Keratinocyte (primary cell): ENCODE results near the gene SALL3. TPM values are rescaled to one million over a fixed set of nuclear protein-coding genes. Genes with fewer than 3 reads are reported as not detected.

ENCODE experiments used
- DNase-seq: peaks from one replicate; pipeline ENCODE4 v3.0.0-alpha.2; 2011; ENCODE audit warnings: low read depth, missing footprints, low spot score
- FAIRE-seq: peaks from 2 replicates; lab custom pipeline; 2011; peaks lifted over from hg19 to GRCh38; lab: Jason Lieb, UNC
- H2AFZ ChIP-seq: 2 replicates; pipeline ENCODE4 v1.6.0; 2012; ENCODE audit warnings: low read length, control low read depth, inconsistent platforms; ENCODE audit not compliant: control insufficient read depth
- H3K27ac ChIP-seq: 2 replicates; pipeline ENCODE4 v1.5.1; 2011; ENCODE audit warnings: low read length; ENCODE audit not compliant: control insufficient read depth, insufficient read depth
- H3K27me3 ChIP-seq: 3 replicates; pipeline ENCODE4 v1.6.0; 2011; ENCODE audit warnings: low read length; ENCODE audit not compliant: control insufficient read depth, insufficient read depth; ENCODE audit errors: extremely low read depth
- H3K36me3 ChIP-seq, 2 experiments: 2 replicates in 1 of 2; 3 replicates in 1 of 2; pipeline ENCODE4 v1.5.1; 2011; ENCODE audit warnings: low read length in 2 of 2, mild to moderate bottlenecking in 1 of 2; ENCODE audit not compliant: control insufficient read depth in 2 of 2, insufficient read depth in 2 of 2; ENCODE audit errors: extremely low read depth in 1 of 2
- H3K4me1 ChIP-seq: 3 replicates; pipeline ENCODE4 v1.5.1; 2011; ENCODE audit warnings: low read length; ENCODE audit not compliant: control insufficient read depth, insufficient read depth; ENCODE audit errors: extremely low read depth
- H3K4me2 ChIP-seq: 3 replicates; pipeline ENCODE4 v1.6.0; 2011; ENCODE audit warnings: low read depth, low read length; ENCODE audit not compliant: control insufficient read depth, insufficient read depth; ENCODE audit errors: extremely low read depth
- H3K4me3 ChIP-seq, 3 experiments: fragments of 200-600 bp in 1 of 3; sonication (generic) in 1 of 3; 2 replicates in 2 of 3; 3 replicates in 1 of 3; pipeline ENCODE4 v1.5.1; 2011 to 2016; ENCODE audit warnings: low read length in 3 of 3, mild to moderate bottlenecking in 3 of 3, control low read depth in 2 of 3, inconsistent platforms in 1 of 3, low read depth in 1 of 3, mixed read lengths in 1 of 3, mixed run types in 1 of 3, moderate library complexity in 1 of 3; ENCODE audit not compliant: control insufficient read depth in 2 of 3, insufficient read depth in 2 of 3; ENCODE audit errors: extremely low read depth in 1 of 3
- H3K79me2 ChIP-seq: 2 replicates; pipeline ENCODE4 v1.6.0; 2012; ENCODE audit warnings: low read length; ENCODE audit not compliant: control insufficient read depth, insufficient read depth
- H3K9ac ChIP-seq: 3 replicates; pipeline ENCODE4 v1.6.0; 2011; ENCODE audit warnings: low read length; ENCODE audit not compliant: control insufficient read depth, insufficient read depth; ENCODE audit errors: extremely low read depth
- H3K9me1 ChIP-seq: 3 replicates; pipeline ENCODE4 v1.6.0; 2011; ENCODE audit warnings: low read length; ENCODE audit not compliant: control insufficient read depth, insufficient read depth; ENCODE audit errors: extremely low read depth
- H3K9me3 ChIP-seq: 2 replicates; pipeline ENCODE4 v1.5.1; 2012; ENCODE audit warnings: low read depth, low read length; ENCODE audit not compliant: control insufficient read depth
- H4K20me1 ChIP-seq: 3 replicates; pipeline ENCODE4 v1.6.0; 2011; ENCODE audit warnings: low read length; ENCODE audit not compliant: control insufficient read depth, insufficient read depth; ENCODE audit errors: extremely low read depth
- EZH2 ChIP-seq: IDR thresholded peaks from one replicate; pipeline ENCODE4 v1.6.1; 2012; ENCODE audit warnings: inconsistent platforms, mild to moderate bottlenecking, low read length, moderate library complexity
- dilution Hi-C: fragments of 300-500 bp; cut with MboI; formaldehyde crosslinking; loops from one replicate; pipeline ENCODE4 v1.7.0; 2020; ENCODE audit warnings: low sequenced_read_pairs; ENCODE audit not compliant: extremely low pct_ligation_motif_present
- polyA plus RNA-seq, 5 experiments: library from polyadenylated mRNA; depleted of rRNA in 3 of 5; stranded (reverse) in 3 of 5; stranded (forward) in 1 of 5; unstranded in 1 of 5; fragments of >200 nt; gene quantifications; 1 replicate in 1 of 5; 2 replicates in 3 of 5; 3 replicates in 1 of 5; pipeline versions ENCODE4 v1.2.1 to v1.2.3, GENCODE V29; 2011 to 2012; ENCODE audit warnings: missing spikeins in 2 of 5, low read depth in 1 of 5, low replicate concordance in 1 of 5
- TF ChIP-seq, protein P1 (sequence below), 3 experiments: IDR thresholded peaks in 1 of 3; conservative IDR thresholded peaks in 1 of 3; optimal IDR thresholded peaks in 1 of 3; 2 replicates in 2 of 3; 3 replicates in 1 of 3; pipeline versions ENCODE3 to v1.5.1; 2011; ENCODE audit warnings: low read length in 3 of 3, mild to moderate bottlenecking in 3 of 3, moderate library complexity in 2 of 3, control low read depth in 1 of 3, inconsistent platforms in 1 of 3; ENCODE audit not compliant: insufficient read depth in 2 of 3; ENCODE audit errors: extremely low read depth in 1 of 3

The SALL3 gene
- polyA plus RNA-seq, 1 donor (not counting 4 experiments of a cell fraction or from before 2014, with no cell fraction given), result not detected

DNA sequence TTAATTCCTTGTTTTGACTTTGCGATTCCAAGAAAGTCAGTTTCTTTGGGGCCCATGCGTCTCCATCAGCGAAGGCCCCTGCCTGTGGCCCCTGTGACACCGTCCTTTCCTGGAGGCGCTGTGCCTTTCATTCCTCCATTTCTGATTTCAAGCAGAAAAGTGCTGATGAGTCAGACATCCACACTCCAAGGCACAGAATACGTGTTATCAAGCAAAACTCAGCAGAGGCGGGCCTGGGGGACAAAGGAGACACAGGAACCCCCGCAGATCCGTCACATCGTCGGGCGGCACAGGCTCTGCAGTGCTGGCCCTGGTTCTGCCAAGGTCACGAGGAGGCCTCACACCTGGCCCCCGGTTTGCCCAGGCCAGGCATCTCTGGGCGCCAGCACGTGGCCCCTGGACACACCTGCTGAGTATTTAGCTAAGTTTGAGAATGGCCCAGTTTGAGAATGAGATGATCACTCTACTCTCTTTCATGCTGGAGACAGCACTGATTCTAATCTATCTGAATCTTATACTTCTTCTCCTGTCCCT is 7.2 kb upstream of the SALL3 start:
- Histone ChIP-seq H3K9me1 (no peaks in the 10 kb centered on the region), H3K4me2 (no peak overlapping the region), H3K27me3 (peaks cover 52% of the 10 kb centered on the region), H2AFZ (no peak overlapping the region), H3K79me2 (no peaks in the 10 kb centered on the region), H3K27ac (no peak overlapping the region), H3K4me1 (no peaks in the 10 kb centered on the region), H4K20me1 (no peaks in the 10 kb centered on the region), H3K4me3 (no peak overlapping the region), H3K9me3 (no peaks in the 10 kb centered on the region), H3K9ac (no peak overlapping the region), H3K36me3 (no peaks in the 10 kb centered on the region)
- DNase-seq, result no peak
- dilution Hi-C loops, result no loop called here
- FAIRE-seq, result no peak
- TF ChIP-seq, protein P1, sequence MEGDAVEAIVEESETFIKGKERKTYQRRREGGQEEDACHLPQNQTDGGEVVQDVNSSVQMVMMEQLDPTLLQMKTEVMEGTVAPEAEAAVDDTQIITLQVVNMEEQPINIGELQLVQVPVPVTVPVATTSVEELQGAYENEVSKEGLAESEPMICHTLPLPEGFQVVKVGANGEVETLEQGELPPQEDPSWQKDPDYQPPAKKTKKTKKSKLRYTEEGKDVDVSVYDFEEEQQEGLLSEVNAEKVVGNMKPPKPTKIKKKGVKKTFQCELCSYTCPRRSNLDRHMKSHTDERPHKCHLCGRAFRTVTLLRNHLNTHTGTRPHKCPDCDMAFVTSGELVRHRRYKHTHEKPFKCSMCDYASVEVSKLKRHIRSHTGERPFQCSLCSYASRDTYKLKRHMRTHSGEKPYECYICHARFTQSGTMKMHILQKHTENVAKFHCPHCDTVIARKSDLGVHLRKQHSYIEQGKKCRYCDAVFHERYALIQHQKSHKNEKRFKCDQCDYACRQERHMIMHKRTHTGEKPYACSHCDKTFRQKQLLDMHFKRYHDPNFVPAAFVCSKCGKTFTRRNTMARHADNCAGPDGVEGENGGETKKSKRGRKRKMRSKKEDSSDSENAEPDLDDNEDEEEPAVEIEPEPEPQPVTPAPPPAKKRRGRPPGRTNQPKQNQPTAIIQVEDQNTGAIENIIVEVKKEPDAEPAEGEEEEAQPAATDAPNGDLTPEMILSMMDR (optimal IDR thresholded peaks at IDR 0.05 in 1 of 3, IDR thresholded peaks at IDR 0.05 in 1 of 3, conservative IDR thresholded peaks at IDR 0.05 in 1 of 3; ENCODE audit: extremely low read depth in 1 of 3, insufficient read depth in 2 of 3, low read length in 3 of 3), result no peak
- no peak for TF ChIP-seq EZH2

DNA sequence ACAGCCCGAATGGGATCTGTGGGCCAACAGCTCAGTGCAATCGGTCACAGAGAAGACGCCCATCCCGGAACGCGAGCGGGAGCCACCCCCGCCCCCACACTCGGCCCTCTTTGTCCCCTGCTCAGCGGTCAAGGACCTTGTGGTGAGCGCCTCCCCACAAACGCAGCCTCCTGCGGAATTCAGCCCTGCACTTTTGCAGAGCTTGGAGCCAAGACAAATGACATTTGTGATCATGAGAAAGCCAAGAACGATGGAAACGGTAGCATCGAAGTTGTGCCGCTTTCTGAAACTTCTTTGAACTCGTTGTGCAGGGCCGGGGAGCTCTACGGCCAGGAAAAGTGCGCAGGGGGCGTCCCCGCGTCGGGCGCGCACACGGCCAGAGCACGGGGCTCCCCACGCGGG is 6.7 kb upstream of the SALL3 start:
- no peak for TF ChIP-seq EZH2
- TF ChIP-seq, protein P1 (optimal IDR thresholded peaks at IDR 0.05 in 1 of 3, IDR thresholded peaks at IDR 0.05 in 1 of 3, conservative IDR thresholded peaks at IDR 0.05 in 1 of 3; ENCODE audit: extremely low read depth in 1 of 3, insufficient read depth in 2 of 3, low read length in 3 of 3), result no peak
- H3K79me2 ChIP-seq, result no peaks in the 10 kb centered on the region
- no peak overlapping the region for H2AFZ ChIP-seq
- no peak for FAIRE-seq
- H3K27me3 ChIP-seq, result peaks cover 57% of the 10 kb centered on the region
- H3K4me2 ChIP-seq, result no peak overlapping the region
- H3K4me3 ChIP-seq, result no peak overlapping the region
- H3K27ac ChIP-seq, result no peak overlapping the region
- H3K9me3 ChIP-seq, result no peaks in the 10 kb centered on the region
- DNase-seq, result no peak
- H3K4me1 ChIP-seq, result no peaks in the 10 kb centered on the region
- no peaks in the 10 kb centered on the region for H4K20me1 ChIP-seq
- H3K9me1 ChIP-seq, result no peaks in the 10 kb centered on the region
- H3K9ac ChIP-seq, result no peak overlapping the region
- H3K36me3 ChIP-seq, result no peaks in the 10 kb centered on the region
- dilution Hi-C loops, result no loop called here
